ENCODE data around the gene KCNK6. TPM values are rescaled to one million over a fixed set of nuclear protein-coding genes. Genes with fewer than 3 reads are reported as not detected.

Gene KCNK6
- total and polyA plus RNA-seq, 5 donors from 2014 or later: 2.6 to 8.7 (median 2.8) TPM

DNA sequence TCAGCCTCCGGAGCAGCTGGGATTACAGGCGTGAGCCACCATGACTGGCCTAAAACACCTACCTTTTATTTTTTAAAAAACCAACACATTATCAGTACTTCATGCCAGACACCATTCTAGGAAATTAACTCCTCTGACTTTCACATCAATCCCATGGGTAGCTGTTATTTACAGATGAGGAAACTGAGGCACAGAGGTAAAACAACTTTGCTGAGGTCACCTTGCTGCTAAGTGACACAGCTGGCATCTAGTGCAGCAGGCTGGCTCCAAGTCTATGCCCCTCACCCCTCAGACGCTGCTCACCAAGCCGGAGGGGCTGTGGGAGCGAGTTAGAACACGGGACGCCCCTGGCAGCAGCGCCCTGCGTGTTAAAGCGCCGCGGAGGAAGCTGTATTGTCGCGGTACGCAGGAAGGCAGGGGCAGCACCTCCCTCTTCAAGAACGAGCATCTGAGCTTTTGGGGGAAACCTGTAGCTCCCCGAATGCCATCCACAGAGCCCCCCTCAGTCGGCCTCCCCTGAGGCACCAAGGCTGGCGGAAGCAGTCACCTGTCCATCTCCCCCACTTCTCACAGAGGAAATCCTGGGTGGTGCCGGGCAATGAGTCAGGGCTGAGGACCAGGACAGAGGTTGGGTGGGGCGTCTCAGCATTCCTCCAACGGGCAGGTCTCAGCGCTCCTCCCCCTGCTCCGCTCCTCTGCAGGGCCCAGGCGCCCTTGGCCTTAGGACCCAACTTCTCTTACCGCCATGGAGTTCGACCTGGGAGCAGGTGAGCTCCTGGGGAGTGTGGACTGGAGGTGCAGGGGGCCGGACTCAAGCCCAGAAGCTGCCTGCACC, 15.9 kb upstream of the KCNK6 start, which contains the start of gene C19orf33:
TSS of gene C19orf33 (plus strand) at position 735 of the 835 bp plus-strand sequence. CDS start at position 746, 11 bp downstream.
- DNase-seq: no peak
- H3K27me3 Mint-ChIP-seq: no peaks in the 10 kb centered on the region
- no peaks in the 10 kb centered on the region for H3K9me3 ChIP-seq (ENCODE audit: control insufficient read depth in 2 of 2, low read length in 2 of 2)
- H3K27me3 ChIP-seq (ENCODE audit: control insufficient read depth, insufficient read depth, low read length): no peaks in the 10 kb centered on the region
- H3K9me3 Mint-ChIP-seq: peaks cover 0 to 1% (median 0%) of the 10 kb centered on the region in 7 donors
- H3K4me1 ChIP-seq (ENCODE audit: control insufficient read depth, insufficient read depth, low read length, poor library complexity, severe bottlenecking): no peaks in the 10 kb centered on the region
- ATAC-seq (ENCODE audit: low read depth in 2 of 2): no peak
- H3K27ac ChIP-seq (ENCODE audit: insufficient read depth, low read length, poor library complexity, severe bottlenecking): no peak within 1 kb of the TSS
- no peak within 1 kb of the TSS for H3K4me3 ChIP-seq (ENCODE audit: low read depth, low read length)
- no peaks in the 10 kb centered on the region for H3K4me1 Mint-ChIP-seq
- H3K4me3 Mint-ChIP-seq: no peak within 1 kb of the TSS
- peaks cover 7% of the 10 kb centered on the region for H3K36me3 ChIP-seq (ENCODE audit: control insufficient read depth, insufficient read depth, low read length)
- H3K36me3 Mint-ChIP-seq: peaks cover 8% of the 10 kb centered on the region
- no peak within 1 kb of the TSS for H3K27ac Mint-ChIP-seq

DNA sequence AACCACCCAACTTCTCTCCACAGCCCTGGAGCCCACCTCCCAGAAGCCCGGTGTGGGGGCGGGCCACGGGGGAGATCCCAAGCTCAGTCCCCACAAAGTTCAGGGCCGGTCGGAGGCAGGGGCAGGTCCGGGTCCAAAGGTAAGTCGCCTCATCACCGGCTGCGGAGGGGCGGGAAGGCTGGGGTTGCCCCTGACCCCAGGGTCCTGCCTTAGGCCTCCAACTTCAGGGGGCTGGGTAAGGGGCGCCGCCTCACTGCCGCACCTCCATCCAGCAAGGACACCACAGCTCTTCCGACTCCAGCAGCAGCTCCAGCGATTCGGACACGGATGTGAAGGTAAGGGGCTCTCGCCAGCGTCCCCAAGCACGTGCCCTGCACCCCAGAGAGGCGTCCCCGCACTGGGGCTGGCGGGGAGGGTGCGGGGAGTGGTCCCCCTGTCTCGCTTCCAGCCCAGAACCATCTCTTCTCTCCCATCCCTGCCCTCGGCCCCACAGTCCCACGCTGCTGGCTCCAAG, 15.2 kb upstream of the KCNK6 start:
- Mint-ChIP-seq H3K27me3 (no peaks in the 10 kb centered on the region), H3K27ac (no peak overlapping the region), H3K9me3 (peaks cover 0 to 1% (median 0%) of the 10 kb centered on the region in 7 donors), H3K4me1 (no peaks in the 10 kb centered on the region), H3K4me3 (no peak overlapping the region), H3K36me3 (peaks cover 8% of the 10 kb centered on the region)
- Histone ChIP-seq H3K36me3 (ENCODE audit: control insufficient read depth, insufficient read depth, low read length) (peaks cover 9% of the 10 kb centered on the region), H3K27me3 (ENCODE audit: control insufficient read depth, insufficient read depth, low read length) (no peaks in the 10 kb centered on the region), H3K27ac (ENCODE audit: insufficient read depth, low read length, poor library complexity, severe bottlenecking) (no peak overlapping the region), H3K4me1 (ENCODE audit: control insufficient read depth, insufficient read depth, low read length, poor library complexity, severe bottlenecking) (no peaks in the 10 kb centered on the region), H3K4me3 (ENCODE audit: low read depth, low read length) (no peak overlapping the region), H3K9me3 (ENCODE audit: control insufficient read depth in 2 of 2, low read length in 2 of 2) (no peaks in the 10 kb centered on the region)
- no peak for DNase-seq
- no peak for ATAC-seq (ENCODE audit: low read depth in 2 of 2)

DNA sequence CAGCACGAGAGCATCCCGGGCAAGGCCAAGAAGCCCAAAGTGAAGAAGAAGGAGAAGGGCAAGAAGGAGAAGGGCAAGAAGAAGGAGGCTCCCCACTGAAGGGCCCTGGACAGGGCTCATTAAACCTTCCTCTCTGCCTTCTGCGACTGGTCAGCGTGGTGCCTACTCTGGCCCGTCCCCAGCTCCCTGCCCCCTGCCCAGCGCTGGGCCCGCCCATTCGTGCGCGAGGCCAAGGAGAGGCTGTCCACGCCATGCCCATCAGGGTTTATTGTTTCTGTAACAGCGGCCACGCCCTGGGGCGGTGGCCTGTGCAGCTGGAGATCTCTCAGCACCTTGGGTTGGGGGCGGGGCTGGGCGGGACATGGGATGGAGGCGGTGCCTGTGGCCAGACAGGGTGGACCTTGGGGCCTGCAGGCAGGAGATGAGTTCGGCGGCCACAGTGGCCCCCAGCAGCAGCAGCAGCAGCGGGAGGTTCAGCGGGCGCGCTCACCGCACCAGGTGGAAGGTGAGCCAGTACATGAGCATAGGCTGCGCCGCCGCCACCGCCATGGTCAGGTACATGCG, 14.7 kb upstream of the KCNK6 start:
- Mint-ChIP-seq H3K27me3 (no peaks in the 10 kb centered on the region), H3K36me3 (peaks cover 8% of the 10 kb centered on the region), H3K27ac (no peak overlapping the region), H3K4me1 (no peaks in the 10 kb centered on the region), H3K4me3 (no peak overlapping the region), H3K9me3 (peaks cover 0 to 1% (median 0%) of the 10 kb centered on the region in 7 donors)
- Histone ChIP-seq H3K9me3 (ENCODE audit: control insufficient read depth in 2 of 2, low read length in 2 of 2) (no peaks in the 10 kb centered on the region), H3K36me3 (ENCODE audit: control insufficient read depth, insufficient read depth, low read length) (peaks cover 9% of the 10 kb centered on the region), H3K4me1 (ENCODE audit: control insufficient read depth, insufficient read depth, low read length, poor library complexity, severe bottlenecking) (no peaks in the 10 kb centered on the region), H3K27me3 (ENCODE audit: control insufficient read depth, insufficient read depth, low read length) (no peaks in the 10 kb centered on the region), H3K27ac (ENCODE audit: insufficient read depth, low read length, poor library complexity, severe bottlenecking) (no peak overlapping the region), H3K4me3 (ENCODE audit: low read depth, low read length) (no peak overlapping the region)
- ATAC-seq (ENCODE audit: low read depth in 2 of 2) (no peak), DNase-seq (no peak)

DNA sequence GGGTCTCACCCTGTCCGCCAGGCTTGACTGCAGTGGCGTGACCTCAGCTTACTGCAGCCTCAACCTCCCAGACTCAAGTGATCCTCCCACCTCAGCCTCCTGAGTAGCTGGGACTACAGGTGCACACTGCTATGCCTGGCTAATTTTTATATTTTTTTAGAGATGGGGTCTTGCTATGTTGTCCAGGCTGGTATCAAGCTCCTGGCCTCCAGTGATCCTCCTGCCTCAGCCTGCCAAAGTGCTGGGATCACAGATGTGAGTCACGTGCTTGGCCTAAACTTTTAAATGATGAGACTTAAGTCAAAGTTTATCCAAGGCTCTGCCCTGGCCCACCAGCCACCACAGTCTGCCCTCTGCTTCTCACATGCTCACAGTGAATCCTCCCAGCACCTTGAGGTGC, 13.4 kb upstream of the KCNK6 start:
- H3K36me3 ChIP-seq (ENCODE audit: control insufficient read depth, insufficient read depth, low read length): peaks cover 9% of the 10 kb centered on the region
- ATAC-seq (ENCODE audit: low read depth in 2 of 2): no peak

DNA sequence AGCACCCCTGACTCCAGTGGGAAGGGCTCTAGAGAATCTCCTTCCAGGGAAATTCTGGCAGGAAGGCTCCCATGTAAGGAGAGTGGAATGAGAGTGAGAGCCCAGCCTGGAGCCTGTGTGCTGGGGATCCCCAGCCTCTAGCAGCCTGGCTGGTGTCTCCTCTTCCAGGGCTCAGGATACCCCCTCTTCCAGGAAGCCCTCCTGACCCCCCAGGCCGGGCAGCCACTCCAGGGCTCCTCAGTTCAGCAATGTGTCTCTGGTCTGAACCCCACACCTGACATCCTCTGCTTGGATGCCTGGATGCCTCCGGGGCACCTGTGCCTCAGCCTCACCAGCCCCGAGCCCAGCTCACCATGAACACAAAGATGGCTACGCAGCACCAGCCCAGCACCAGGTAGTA, 12.6 kb upstream of the KCNK6 start:
- peaks cover 0 to 7% (median 2%) of the 10 kb centered on the region in 4 donors for H3K4me1 Mint-ChIP-seq
- Histone ChIP-seq H3K9me3 (ENCODE audit: control insufficient read depth in 2 of 2, low read length in 2 of 2) (no peaks in the 10 kb centered on the region), H3K36me3 (ENCODE audit: control insufficient read depth, insufficient read depth, low read length) (peaks cover 9% of the 10 kb centered on the region), H3K27me3 (ENCODE audit: control insufficient read depth, insufficient read depth, low read length) (no peaks in the 10 kb centered on the region), H3K4me1 (ENCODE audit: control insufficient read depth, insufficient read depth, low read length, poor library complexity, severe bottlenecking) (no peaks in the 10 kb centered on the region), H3K4me3 (ENCODE audit: low read depth, low read length) (no peak overlapping the region), H3K27ac (ENCODE audit: insufficient read depth, low read length, poor library complexity, severe bottlenecking) (no peak overlapping the region)
- DNase-seq (no peak), ATAC-seq (ENCODE audit: low read depth in 2 of 2) (no peak)
- no peaks in the 10 kb centered on the region for H3K27me3 Mint-ChIP-seq
- peaks cover 0 to 1% (median 0%) of the 10 kb centered on the region in 7 donors for H3K9me3 Mint-ChIP-seq
- H3K36me3 Mint-ChIP-seq: peaks cover 20% of the 10 kb centered on the region
- H3K27ac Mint-ChIP-seq: no peak overlapping the region
- H3K4me3 Mint-ChIP-seq: no peak overlapping the region

More for the DNA sequence above, 13.4 kb upstream of the KCNK6 start:
- Histone ChIP-seq H3K27me3 (ENCODE audit: control insufficient read depth, insufficient read depth, low read length) (no peaks in the 10 kb centered on the region), H3K4me1 (ENCODE audit: control insufficient read depth, insufficient read depth, low read length, poor library complexity, severe bottlenecking) (no peaks in the 10 kb centered on the region), H3K4me3 (ENCODE audit: low read depth, low read length) (no peak overlapping the region), H3K27ac (ENCODE audit: insufficient read depth, low read length, poor library complexity, severe bottlenecking) (no peak overlapping the region), H3K9me3 (ENCODE audit: control insufficient read depth in 2 of 2, low read length in 2 of 2) (no peaks in the 10 kb centered on the region)
- peaks cover 0 to 1% (median 0%) of the 10 kb centered on the region in 7 donors for H3K9me3 Mint-ChIP-seq
- DNase-seq: no peak
- H3K4me3 Mint-ChIP-seq: no peak overlapping the region
- H3K36me3 Mint-ChIP-seq: peaks cover 18% of the 10 kb centered on the region
- no peak overlapping the region for H3K27ac Mint-ChIP-seq
- H3K4me1 Mint-ChIP-seq: peaks cover 0 to 7% (median 2%) of the 10 kb centered on the region in 4 donors
- no peaks in the 10 kb centered on the region for H3K27me3 Mint-ChIP-seq

DNA sequence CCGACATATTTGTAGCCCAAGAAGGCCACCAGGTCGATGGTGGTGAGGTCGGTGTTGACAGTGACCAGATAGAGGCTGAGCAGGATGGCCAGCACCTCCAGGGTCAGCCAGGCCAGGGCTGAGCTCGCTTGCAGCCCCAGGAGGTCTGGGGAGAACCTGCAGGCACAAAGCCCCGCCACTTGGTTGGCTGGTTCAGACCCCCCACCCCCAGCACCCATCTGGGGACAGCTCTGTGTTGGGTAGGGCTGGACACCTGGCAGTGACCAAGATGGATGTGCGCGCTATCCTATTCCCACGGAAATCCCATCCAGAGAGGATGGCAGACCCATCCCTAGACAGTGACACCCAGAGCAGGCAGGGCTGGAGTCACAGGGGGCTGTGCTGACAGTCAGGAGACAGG, 12.0 kb upstream of the KCNK6 start:
- H3K27me3 ChIP-seq (ENCODE audit: control insufficient read depth, insufficient read depth, low read length): no peaks in the 10 kb centered on the region
- no peaks in the 10 kb centered on the region for H3K27me3 Mint-ChIP-seq
- peaks cover 9% of the 10 kb centered on the region for H3K36me3 ChIP-seq (ENCODE audit: control insufficient read depth, insufficient read depth, low read length)
- ATAC-seq (ENCODE audit: low read depth in 2 of 2): no peak
- no peak overlapping the region for H3K27ac ChIP-seq (ENCODE audit: insufficient read depth, low read length, poor library complexity, severe bottlenecking)
- no peak for DNase-seq
- H3K27ac Mint-ChIP-seq: no peak overlapping the region
- no peaks in the 10 kb centered on the region for H3K9me3 ChIP-seq (ENCODE audit: control insufficient read depth in 2 of 2, low read length in 2 of 2)
- H3K9me3 Mint-ChIP-seq: peaks cover 0 to 1% (median 0%) of the 10 kb centered on the region in 7 donors
- peaks cover 20% of the 10 kb centered on the region for H3K36me3 Mint-ChIP-seq
- no peak overlapping the region for H3K4me3 Mint-ChIP-seq
- no peaks in the 10 kb centered on the region for H3K4me1 ChIP-seq (ENCODE audit: control insufficient read depth, insufficient read depth, low read length, poor library complexity, severe bottlenecking)
- H3K4me3 ChIP-seq (ENCODE audit: low read depth, low read length): no peak overlapping the region
- peaks cover 0 to 9% (median 2%) of the 10 kb centered on the region in 4 donors for H3K4me1 Mint-ChIP-seq

DNA sequence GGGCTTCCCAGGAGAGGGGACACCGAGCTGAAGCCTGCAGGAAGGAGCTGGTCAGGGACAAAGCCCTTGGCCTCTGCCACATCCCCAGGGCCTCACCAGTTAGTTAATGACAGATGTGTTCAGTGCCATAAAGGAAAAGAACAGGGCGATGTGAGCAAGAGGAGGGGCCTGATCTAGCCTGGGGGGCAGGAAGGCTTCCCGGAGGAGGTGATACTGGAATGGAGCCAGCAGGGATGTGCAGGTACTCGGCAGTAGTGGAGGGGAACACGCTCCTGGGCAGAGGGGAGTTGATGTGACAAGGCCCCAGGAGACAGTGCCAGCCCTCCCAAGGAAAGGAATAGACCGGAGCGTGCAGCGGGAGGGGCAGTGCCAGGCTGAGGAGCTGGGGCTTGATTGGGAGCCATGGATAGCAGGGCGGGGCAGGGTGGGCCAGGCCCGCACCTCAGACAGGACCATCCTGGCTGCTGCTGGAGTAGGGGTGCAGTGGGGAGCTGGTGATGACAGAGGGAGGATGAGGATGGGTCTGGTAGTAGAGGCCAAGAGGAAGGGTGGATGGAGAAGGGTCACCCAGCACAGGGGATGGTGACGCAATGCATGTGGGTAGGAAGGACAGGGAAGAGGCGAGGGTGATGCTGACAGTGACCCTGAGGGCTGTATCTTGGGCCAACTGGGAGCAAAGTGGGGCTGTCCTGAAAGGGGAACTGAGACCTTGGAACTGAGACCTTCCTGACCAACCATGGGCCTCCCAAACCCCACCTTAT, 11.5 kb upstream of the KCNK6 start:
- Mint-ChIP-seq H3K4me3 (no peak overlapping the region), H3K9me3 (peaks cover 0 to 1% (median 0%) of the 10 kb centered on the region in 7 donors), H3K27me3 (no peaks in the 10 kb centered on the region), H3K36me3 (peaks cover 20% of the 10 kb centered on the region), H3K4me1 (peaks cover 0 to 12% (median 2%) of the 10 kb centered on the region in 4 donors), H3K27ac (peak overlapping the region in 1 of 3 donors; percentile 59)
- DNase-seq (no peak), ATAC-seq (ENCODE audit: low read depth in 2 of 2) (peak in 1 of 2 donors; percentile 3)
- Histone ChIP-seq H3K9me3 (ENCODE audit: control insufficient read depth in 2 of 2, low read length in 2 of 2) (no peaks in the 10 kb centered on the region), H3K4me1 (ENCODE audit: control insufficient read depth, insufficient read depth, low read length, poor library complexity, severe bottlenecking) (no peaks in the 10 kb centered on the region), H3K36me3 (ENCODE audit: control insufficient read depth, insufficient read depth, low read length) (peaks cover 9% of the 10 kb centered on the region), H3K4me3 (ENCODE audit: low read depth, low read length) (no peak overlapping the region), H3K27ac (ENCODE audit: insufficient read depth, low read length, poor library complexity, severe bottlenecking) (no peak overlapping the region), H3K27me3 (ENCODE audit: control insufficient read depth, insufficient read depth, low read length) (no peaks in the 10 kb centered on the region)

Measured in CD4-positive, CD25-positive, alpha-beta regulatory T cell (primary cell).